Measurements from ENCODE around the gene RABGEF1.

- TF ChIP-seq CTCF (IDR thresholded peaks at IDR 0.05) (no peak), EZH2 (IDR thresholded peaks at IDR 0.05; ENCODE audit: borderline replicate concordance, insufficient read depth, low read depth, low read length, poor library complexity, severe bottlenecking) (no peak)
These were observed 75.4 kb downstream of the RABGEF1 start for GRCh38 chr7:66815951-66816350.
